ENCODE measurements around the gene GTPBP3. TPM values are rescaled to one million over a fixed set of nuclear protein-coding genes. Genes with fewer than 3 reads are reported as not detected.

GTPBP3 gene
- polyA plus RNA-seq, 3 donors: 1.0 to 22.0 (median 1.7) TPM

- H3K4me1 ChIP-seq (ENCODE audit: control insufficient read depth in 1 of 2, insufficient read depth in 2 of 2, low read length in 2 of 2): peaks cover 29 to 30% of the 10 kb centered on the region in 2 donors
- H2AFZ ChIP-seq (ENCODE audit: insufficient read depth, low read depth, low read length, poor library complexity, severe bottlenecking): no peak overlapping the region
- Mint-ChIP-seq H3K9me3 (peaks cover 4 to 18% (median 11%) of the 10 kb centered on the region in 7 donors), H3K36me3 (peaks cover 0 to 2% of the 10 kb centered on the region in 2 donors), H3K27ac (peak overlapping the region in 1 of 7 donors; percentile 35), H3K4me3 (no peak overlapping the region), H3K27me3 (ENCODE audit: low read depth in 3 of 3) (peaks cover 15 to 24% (median 22%) of the 10 kb centered on the region in 3 donors), H3K4me1 (peaks cover 18% of the 10 kb centered on the region)
- H4K20me1 ChIP-seq (ENCODE audit: insufficient read depth, low read length): no peaks in the 10 kb centered on the region
- TF ChIP-seq, protein P1, sequence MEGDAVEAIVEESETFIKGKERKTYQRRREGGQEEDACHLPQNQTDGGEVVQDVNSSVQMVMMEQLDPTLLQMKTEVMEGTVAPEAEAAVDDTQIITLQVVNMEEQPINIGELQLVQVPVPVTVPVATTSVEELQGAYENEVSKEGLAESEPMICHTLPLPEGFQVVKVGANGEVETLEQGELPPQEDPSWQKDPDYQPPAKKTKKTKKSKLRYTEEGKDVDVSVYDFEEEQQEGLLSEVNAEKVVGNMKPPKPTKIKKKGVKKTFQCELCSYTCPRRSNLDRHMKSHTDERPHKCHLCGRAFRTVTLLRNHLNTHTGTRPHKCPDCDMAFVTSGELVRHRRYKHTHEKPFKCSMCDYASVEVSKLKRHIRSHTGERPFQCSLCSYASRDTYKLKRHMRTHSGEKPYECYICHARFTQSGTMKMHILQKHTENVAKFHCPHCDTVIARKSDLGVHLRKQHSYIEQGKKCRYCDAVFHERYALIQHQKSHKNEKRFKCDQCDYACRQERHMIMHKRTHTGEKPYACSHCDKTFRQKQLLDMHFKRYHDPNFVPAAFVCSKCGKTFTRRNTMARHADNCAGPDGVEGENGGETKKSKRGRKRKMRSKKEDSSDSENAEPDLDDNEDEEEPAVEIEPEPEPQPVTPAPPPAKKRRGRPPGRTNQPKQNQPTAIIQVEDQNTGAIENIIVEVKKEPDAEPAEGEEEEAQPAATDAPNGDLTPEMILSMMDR (IDR thresholded peaks at IDR 0.05): peak; percentile 98
- H3K4me3 ChIP-seq (replicated peaks in 1 of 3; ENCODE audit: low read depth in 2 of 3, low read length in 3 of 3): no peak overlapping the region
- WGBS (ENCODE audit: insufficient coverage): 35% methylated on average over 12 of the region's 20 CpGs
- H3K27me3 ChIP-seq (ENCODE audit: control insufficient read depth in 2 of 2, insufficient read depth in 2 of 2, low read length in 2 of 2): peaks cover 6 to 15% of the 10 kb centered on the region in 2 donors
- intact Hi-C loops (cut with micrococcal nuclease): loop anchor here (1.0 to 10.0 kb wide), 4 partner anchors 39 to 94 kb away; no protein-coding TSS in a partner anchor
- peaks cover 4 to 13% of the 10 kb centered on the region in 2 donors for H3K9me3 ChIP-seq (replicated peaks in 1 of 2; ENCODE audit: control insufficient read depth in 1 of 2, insufficient read depth in 1 of 2, low read length in 2 of 2)
- DNase-seq: peak; percentile 34 to 63 (median 61)
- H3K4me2 ChIP-seq (replicated peaks; ENCODE audit: extremely low read depth, low read length, poor library complexity, severe bottlenecking): no peak overlapping the region
- no peaks in the 10 kb centered on the region for H3K79me2 ChIP-seq (ENCODE audit: insufficient read depth, low read length)
- no peaks in the 10 kb centered on the region for H3K36me3 ChIP-seq (replicated peaks in 1 of 2; ENCODE audit: control insufficient read depth in 1 of 2, insufficient read depth in 2 of 2, low read length in 2 of 2)
- no peak overlapping the region for H3K9ac ChIP-seq (ENCODE audit: insufficient read depth, low read length, poor library complexity, severe bottlenecking)
- H3K27ac ChIP-seq (ENCODE audit: low read depth in 1 of 2, low read length in 2 of 2): no peak overlapping the region
Observed at GRCh38 chr19:17385878-17386611, 48.7 kb downstream of the GTPBP3 start.

DNA sequence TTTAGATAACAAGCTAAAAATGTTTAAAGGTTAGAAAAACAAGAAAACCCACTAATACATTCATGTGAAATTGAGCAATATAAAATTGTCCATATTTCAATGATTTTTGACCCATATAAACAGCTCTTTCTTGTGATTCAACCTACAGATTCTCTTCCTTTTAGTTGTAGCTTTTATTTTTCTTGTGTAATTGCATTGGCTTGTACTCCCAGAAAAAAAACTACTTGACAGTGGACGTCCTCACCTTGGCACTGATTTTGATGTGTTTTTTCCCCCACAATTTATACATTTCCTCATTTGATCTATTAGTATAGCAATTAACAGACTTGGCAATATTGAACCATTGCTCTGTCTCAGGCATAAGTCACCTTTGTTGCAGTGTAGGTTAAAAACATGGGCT lies 51.9 kb downstream of the GTPBP3 start:
- no peak for DNase-seq
- H3K4me3 Mint-ChIP-seq: peak overlapping the region in 1 of 2 donors; percentile 4
- no CpG with 5 or more reads among the region's 1 CpG for WGBS (ENCODE audit: insufficient coverage)
- peaks cover 22% of the 10 kb centered on the region for H3K4me1 Mint-ChIP-seq
- H3K4me1 ChIP-seq (ENCODE audit: control insufficient read depth in 1 of 2, insufficient read depth in 2 of 2, low read length in 2 of 2): peaks cover 21 to 26% of the 10 kb centered on the region in 2 donors
- no peaks in the 10 kb centered on the region for H3K36me3 ChIP-seq (replicated peaks in 1 of 2; ENCODE audit: control insufficient read depth in 1 of 2, insufficient read depth in 2 of 2, low read length in 2 of 2)
- intact Hi-C loops (cut with micrococcal nuclease): loop anchor here (5.0 to 10.0 kb wide), 3 partner anchors 42 to 97 kb away; no protein-coding TSS in a partner anchor
- H3K27ac ChIP-seq (ENCODE audit: low read depth in 1 of 2, low read length in 2 of 2): no peak overlapping the region
- H3K4me3 ChIP-seq (replicated peaks in 1 of 3; ENCODE audit: low read depth in 2 of 3, low read length in 3 of 3): no peak overlapping the region
- H3K36me3 Mint-ChIP-seq: peaks cover 0 to 2% of the 10 kb centered on the region in 2 donors
- peaks cover 17 to 27% (median 22%) of the 10 kb centered on the region in 3 donors for H3K27me3 Mint-ChIP-seq (ENCODE audit: low read depth in 3 of 3)
- no peaks in the 10 kb centered on the region for H3K79me2 ChIP-seq (ENCODE audit: insufficient read depth, low read length)
- H3K9me3 ChIP-seq (replicated peaks in 1 of 2; ENCODE audit: control insufficient read depth in 1 of 2, insufficient read depth in 1 of 2, low read length in 2 of 2): peaks cover 4 to 13% of the 10 kb centered on the region in 2 donors
- TF ChIP-seq, protein P1 (IDR thresholded peaks at IDR 0.05): no peak
- H3K4me2 ChIP-seq (replicated peaks; ENCODE audit: extremely low read depth, low read length, poor library complexity, severe bottlenecking): no peak overlapping the region
- H2AFZ ChIP-seq (ENCODE audit: insufficient read depth, low read depth, low read length, poor library complexity, severe bottlenecking): no peak overlapping the region
- H3K27ac Mint-ChIP-seq: no peak overlapping the region
- H3K9me3 Mint-ChIP-seq: peaks cover 4 to 18% (median 11%) of the 10 kb centered on the region in 7 donors
- no peak overlapping the region for H3K9ac ChIP-seq (ENCODE audit: insufficient read depth, low read length, poor library complexity, severe bottlenecking)
- no peaks in the 10 kb centered on the region for H4K20me1 ChIP-seq (ENCODE audit: insufficient read depth, low read length)
- H3K27me3 ChIP-seq (ENCODE audit: control insufficient read depth in 2 of 2, insufficient read depth in 2 of 2, low read length in 2 of 2): peaks cover 6 to 15% of the 10 kb centered on the region in 2 donors

Measured in CD14-positive monocyte (primary cell).